ENCODE results near the gene SAC3D1. TPM values are rescaled to one million over a fixed set of nuclear protein-coding genes. Genes with fewer than 3 reads are reported as not detected.

SAC3D1 gene
- total RNA-seq, 4 donors from 2014 or later: 4.0 to 22.0 (median 7.0) TPM

- no peak for TF ChIP-seq CTCF (IDR thresholded peaks at IDR 0.05; ENCODE audit: low read depth)
Observed at GRCh38 chr11:65032216-65032615, 8.8 kb upstream of the SAC3D1 start.

- TF ChIP-seq CTCF (IDR thresholded peaks at IDR 0.05; ENCODE audit: low read depth): no peak
Observed at GRCh38 chr11:65034423-65034822, 6.6 kb upstream of the SAC3D1 start.

- no peak for TF ChIP-seq CTCF (IDR thresholded peaks at IDR 0.05; ENCODE audit: low read depth)
Observed at GRCh38 chr11:65035579-65035978, 5.4 kb upstream of the SAC3D1 start.

- no peak for TF ChIP-seq CTCF (IDR thresholded peaks at IDR 0.05; ENCODE audit: low read depth)
Observed at GRCh38 chr11:65036931-65037330, 4.1 kb upstream of the SAC3D1 start.

GRCh38 chr11:65040520-65040846, 527 bp upstream of the SAC3D1 start:
- no peak for TF ChIP-seq CTCF (IDR thresholded peaks at IDR 0.05; ENCODE audit: low read depth)

- no peak for TF ChIP-seq CTCF (IDR thresholded peaks at IDR 0.05; ENCODE audit: low read depth)
Observed at GRCh38 chr11:65042891-65043290, 1.9 kb downstream of the SAC3D1 start.

GRCh38 chr11:65043881-65044501, 3.0 kb downstream of the SAC3D1 start:
- TF ChIP-seq CTCF (IDR thresholded peaks at IDR 0.05; ENCODE audit: low read depth): no peak
